NCI-H460 (cell line): ENCODE data around the gene EP400. TPM values are rescaled to one million over a fixed set of nuclear protein-coding genes. Genes with fewer than 3 reads are reported as not detected.
"Not testable (repeated sequence)": the region's sequence is repeated elsewhere in the genome, so short reads cannot be mapped to it uniquely, and the experiment has no call there.

Experiments used
- DNase-seq: peaks from one replicate; pipeline ENCODE4 v3.0.0-alpha.2; 2016; ENCODE audit warnings: low read depth; ENCODE audit errors: extremely low read depth
- total RNA-seq: library from RNA; depleted of rRNA; stranded (reverse); fragments of >200 nt; shearing (Covaris generic); gene quantifications from 2 replicates; pipeline ENCODE4 v1.2.3, GENCODE V29; 2014

EP400 gene
- total RNA-seq, 1 experiment from 2014 or later = 12.5 TPM

DNA sequence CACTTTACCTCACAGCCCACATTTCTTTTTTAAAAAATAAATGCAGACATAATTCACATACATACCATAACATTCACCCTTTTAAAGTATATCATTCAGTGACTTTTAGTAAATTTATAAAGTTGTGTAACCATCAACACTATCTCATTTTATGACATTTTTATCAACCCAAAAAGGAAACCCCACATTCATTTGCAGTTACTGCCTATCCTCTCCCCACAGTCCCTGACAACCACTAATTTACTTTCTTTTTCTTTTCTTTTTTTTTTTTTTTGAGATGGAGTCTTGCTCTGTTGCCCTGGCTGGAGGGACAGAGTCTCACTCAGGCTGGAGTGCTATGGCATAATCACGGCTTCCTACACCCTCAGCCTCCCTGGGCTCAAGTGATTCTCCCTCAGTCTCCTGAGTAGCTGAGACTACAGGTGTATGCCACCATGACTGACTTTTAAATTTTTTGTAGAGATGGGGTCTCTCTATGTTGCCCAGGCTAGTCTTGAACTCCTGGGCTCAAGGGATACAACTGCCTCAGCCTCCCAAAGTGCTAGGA, 1.5 kb upstream of the EP400 start:
- no peak for DNase-seq

DNA sequence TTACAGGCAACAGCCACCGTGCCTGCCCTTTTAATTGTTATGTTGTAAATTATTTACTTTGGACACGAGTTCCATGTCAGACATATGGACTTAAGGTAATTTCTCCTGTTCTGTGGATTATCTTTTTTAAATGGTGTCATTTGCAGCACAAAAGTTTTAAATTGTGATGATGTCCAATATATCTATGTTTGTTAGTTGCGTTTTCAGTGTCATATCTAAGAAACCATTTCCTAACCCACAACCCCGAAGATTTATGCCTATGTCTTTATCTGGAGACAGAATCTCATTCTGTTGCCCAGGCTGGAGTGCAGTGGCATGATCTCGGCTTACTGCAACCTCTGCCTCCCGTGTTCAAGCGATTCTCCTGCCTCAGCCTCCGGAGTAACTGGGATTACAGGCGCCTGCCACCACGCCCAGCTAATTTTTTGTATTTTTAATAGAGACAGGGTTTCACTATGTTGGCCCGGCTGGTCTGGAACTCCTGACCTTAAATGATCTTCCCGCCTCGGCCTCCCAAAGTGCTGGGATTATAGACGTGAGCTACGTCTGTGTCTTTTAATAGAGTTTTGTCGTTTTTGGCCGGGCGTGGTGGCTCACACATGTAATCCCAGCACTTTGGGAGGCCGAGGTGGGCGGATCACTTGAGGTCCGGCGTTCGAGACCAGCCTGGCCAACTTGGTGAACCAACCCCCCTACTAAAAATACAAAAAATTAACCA, 870 bp upstream of the EP400 start:
- not testable (repeated sequence) for DNase-seq

DNA sequence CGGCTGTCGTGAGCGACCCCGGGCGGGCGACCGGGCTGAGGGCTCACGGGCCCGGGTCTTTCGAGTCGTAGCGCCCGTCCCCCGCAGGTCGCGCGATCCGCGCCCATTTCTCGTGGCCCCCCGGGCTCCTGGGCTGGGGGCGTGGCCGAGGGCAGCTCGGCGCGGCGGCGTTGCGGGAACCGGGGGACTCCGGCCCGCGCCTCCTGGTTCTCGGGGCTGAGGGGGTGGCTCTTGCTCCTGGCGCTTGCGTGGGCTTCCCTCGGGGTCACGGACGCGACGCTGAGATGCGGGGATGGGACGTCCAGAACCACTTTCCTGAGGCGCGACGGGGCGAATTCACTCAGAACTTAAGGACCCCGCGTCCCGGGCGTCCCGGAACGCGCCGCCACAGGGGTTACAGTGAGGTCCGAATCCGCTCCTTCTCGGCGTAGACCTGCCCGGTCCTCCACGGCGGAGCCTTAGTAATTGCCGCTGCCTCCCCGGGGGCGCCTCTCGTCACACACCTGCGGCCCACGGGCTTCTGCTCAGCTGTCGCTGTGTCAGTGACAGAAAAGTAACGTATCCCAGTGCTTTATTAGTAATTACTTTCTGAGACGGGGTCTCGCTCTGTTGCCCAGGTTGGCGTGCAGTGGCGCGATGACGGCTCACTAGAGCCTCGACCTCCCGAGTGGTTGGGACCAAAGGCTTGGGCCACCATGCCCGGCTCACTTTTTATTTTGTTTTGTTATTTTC, 606 bp downstream of the EP400 start:
- no peak for DNase-seq

DNA sequence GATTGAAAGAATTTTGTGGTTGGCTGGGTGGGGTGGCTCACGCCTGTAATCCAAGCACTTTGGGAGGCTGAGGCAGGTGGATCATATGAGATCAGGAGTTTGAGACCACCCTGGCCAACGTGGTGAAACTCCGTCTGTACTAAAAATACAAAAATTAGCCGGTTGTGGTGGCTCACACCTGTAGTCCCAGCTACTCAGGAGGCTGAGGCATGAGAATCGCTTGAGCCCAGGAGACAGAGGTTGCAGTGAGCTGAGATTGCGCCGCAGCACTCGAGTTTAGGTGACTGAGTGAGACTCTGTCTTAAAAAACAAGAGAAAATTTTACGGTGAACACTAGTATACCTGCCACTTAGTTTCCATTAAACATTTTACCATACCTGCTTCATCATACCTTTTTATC, 4.1 kb downstream of the EP400 start:
- not testable (repeated sequence) for DNase-seq

DNA sequence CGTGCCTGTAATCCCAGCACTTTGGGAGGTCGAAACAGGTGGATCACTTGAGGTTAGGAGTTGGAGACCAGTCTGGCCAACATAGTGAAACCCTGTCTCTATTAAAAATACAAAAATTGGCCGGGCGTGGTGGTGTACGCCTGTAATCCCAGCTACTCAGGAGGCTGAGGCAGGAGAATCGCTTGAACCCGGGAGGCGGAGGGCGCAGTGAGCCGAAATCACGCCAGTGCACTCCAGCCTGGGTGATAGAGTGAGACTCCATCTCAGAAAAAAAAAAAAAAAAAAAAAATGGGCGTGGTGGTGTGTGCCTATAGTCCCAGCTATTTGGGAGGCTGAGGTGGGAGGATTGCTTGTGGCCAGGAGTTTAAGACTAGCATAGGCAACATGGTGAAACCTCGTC, 4.7 kb downstream of the EP400 start:
- DNase-seq = not testable (repeated sequence)

DNA sequence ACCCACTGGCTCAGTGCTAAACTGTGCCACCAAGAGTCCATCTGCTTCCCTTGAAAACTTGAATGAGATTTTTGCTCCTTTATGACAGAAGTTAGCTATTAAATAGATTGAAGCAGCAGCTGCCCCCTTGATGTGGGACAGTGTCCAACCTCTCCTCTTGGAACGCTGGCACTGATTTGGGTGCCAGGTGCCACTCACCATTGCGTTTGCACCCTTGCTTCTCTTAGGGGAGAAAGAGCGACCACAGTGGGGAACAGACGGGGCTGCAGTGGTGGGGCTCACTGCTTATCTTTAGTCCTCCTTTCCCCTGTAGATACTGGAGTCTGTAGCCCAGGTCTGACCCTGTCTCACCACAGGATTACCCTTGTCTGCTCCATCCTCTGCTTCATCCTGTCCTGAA, 9.4 kb downstream of the EP400 start:
- no peak for DNase-seq

DNA sequence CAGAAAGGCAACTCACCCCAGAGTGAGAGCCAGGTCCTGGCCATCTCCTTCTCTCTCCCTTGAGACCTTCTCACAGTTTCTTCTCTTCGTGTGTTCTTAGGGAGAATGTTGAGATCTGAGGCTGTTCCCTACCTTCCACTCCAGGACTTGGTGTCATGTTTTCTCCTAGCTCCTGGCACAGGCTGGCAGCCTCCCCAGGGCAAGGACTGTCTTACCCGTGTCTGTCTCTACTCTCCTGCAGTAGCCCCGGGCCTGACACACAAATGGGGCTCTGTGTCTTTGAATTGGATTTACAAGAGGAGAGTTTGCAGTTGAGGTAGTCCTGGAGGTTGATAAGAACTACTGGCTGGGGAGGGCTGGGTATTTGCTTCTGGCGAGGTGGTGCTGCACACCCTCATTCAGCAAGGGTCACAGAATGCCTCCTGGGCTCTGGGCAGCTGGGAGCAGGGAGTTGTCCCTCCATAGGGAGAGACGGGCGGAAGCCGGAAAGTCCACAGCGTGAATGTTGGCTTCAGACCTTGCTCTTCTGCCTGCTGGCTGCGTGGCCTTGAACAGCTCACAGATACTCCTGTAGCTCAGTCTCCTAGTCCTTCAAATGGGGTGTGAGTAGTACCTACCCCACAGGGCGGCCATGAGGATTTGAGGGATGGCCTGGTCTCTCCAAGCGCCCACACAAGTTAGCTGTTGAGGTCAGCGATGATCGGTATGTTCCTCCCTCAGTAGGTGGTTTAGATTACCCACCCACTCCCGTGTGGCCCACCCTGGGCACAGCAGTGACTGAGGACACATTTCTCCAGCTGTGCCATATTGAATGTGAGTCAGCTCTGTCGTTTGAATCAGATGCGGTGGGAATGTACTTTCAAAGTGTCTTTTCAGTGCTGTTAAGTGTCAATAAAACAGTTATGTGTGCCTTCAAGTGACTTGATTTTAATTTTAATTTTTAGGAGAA, 10.2 kb downstream of the EP400 start:
- DNase-seq = no peak

DNA sequence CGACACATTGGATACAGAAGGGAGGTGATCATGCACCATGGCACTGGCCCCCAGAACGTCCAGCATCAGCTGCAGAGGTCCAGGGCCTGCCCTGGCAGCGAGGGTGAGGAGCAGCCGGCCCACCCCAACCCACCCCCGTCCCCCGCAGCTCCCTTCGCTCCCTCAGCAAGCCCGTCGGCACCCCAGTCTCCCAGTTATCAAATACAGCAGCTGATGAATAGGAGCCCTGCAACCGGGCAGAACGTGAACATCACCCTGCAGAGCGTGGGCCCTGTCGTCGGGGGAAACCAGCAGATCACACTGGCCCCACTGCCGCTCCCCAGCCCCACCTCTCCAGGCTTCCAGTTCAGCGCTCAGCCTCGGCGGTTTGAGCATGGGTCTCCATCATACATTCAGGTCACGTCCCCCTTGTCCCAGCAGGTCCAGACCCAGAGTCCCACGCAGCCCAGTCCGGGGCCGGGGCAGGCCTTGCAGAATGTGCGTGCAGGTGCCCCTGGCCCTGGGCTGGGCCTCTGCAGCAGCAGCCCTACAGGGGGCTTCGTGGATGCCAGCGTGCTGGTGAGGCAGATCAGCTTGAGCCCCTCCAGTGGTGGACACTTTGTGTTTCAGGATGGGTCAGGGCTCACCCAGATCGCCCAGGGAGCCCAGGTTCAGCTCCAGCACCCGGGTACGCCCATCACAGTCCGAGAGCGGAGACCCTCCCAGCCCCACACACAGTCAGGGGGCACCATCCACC, 11.0 kb downstream of the EP400 start:
- DNase-seq = not testable (repeated sequence)

DNA sequence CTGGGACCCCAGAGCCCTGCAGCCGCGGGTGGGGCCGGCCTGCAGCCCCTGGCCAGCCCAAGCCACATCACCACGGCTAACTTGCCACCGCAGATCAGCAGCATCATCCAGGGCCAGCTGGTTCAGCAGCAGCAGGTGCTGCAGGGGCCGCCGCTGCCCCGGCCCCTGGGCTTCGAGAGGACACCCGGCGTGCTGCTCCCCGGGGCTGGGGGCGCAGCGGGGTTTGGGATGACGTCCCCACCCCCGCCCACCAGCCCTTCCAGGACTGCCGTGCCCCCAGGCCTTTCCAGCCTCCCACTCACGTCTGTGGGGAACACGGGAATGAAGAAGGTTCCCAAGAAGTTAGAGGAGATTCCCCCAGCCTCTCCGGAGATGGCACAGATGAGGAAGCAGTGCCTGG, 11.6 kb downstream of the EP400 start:
- DNase-seq = not testable (repeated sequence)

DNA sequence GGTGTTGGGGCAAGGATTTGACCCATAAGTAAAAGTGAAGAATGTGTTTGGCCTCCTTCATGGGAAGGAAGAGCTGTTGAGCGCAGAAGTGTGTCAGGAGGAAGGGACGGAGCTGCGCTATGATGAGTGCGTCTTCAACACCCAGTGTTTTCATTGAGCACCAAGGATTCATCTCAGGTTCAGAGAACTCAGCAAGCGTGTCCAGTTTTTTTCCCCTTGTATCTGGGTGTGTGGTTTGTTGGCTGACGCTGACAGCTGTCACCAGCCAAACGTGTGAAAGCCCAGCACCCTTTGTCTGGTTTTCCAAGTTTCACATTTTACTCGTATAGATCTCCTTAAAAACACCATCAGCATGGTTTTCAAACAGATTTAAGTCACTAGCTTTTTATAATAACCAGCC, 12.3 kb downstream of the EP400 start:
- no peak for DNase-seq

DNA sequence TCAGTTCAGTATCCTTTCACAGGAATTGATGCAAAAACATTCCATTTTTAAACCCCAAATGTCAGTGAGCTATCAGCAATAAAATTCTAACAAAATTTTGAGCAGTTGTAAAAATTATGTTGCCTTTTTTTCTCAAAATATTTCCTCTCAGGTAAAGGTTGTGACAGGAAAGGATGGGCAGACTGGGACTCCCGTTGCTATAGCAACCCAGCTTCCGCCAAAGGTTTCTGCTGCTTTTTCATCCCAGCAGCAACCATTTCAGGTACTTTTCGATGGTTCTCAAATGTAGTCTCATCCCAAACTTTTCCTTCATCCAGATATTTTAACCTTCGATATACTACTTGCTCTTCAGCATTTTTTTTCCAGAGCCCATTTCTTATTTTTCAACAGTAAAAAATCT, 13.6 kb downstream of the EP400 start:
- DNase-seq = no peak

DNA sequence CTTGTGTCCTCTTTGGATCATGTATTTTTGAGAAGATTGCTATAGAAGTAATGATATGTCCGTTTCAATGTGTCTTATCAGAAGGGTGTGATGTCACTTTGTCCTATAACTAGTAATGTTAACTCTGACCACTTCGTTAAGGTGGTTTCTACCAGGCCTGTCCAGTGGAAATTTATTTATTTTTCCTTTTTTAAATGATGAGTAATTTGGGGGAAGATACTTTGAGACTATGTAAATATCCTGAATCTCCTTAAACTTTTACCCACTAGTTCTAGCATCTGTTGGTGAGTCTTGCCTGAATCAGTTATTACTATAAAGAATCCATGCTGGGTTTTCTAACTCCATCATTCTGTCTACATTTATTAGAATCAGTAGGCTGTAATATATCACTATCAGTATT, 15.3 kb downstream of the EP400 start:
- no peak for DNase-seq

DNA sequence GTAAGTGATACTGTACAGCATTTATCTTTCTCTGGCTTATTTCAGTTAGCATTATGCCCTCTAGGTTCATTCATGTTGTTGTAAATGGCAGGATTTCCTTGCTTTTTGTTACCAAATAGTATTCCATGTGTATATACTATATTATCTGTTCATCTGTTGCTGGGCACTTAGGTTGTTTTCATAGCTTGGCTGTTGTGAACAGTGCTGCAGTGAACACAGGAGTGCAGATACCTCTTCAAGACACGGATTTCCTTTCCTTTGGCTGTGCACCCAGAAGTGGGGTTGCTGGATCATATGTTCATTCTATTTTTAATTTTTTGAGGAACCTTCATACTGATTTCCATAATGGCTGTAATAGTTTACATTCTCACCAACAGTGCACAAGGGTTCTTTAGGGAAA, 21.5 kb downstream of the EP400 start:
- no peak for DNase-seq

DNA sequence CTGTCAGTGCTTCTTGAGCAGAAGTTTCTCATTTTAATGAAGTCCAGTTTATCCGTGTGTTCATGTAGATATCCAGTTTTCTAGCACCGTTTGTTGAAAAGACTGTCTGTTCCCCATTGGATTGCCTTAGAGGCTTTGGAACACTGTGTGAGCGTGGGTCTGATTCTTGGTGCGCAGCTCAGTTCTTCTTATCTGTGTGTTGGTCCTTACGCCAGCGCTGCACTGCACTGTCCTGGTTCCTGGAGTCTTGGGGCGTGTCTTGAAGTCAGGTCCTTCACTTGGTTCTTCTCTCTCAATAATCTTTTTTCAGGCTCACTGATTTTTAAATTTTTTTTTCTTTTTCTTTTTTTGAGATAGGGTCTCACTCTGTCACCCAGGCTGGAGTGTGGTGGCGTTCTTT, 25.5 kb downstream of the EP400 start:
- no peak for DNase-seq

DNA sequence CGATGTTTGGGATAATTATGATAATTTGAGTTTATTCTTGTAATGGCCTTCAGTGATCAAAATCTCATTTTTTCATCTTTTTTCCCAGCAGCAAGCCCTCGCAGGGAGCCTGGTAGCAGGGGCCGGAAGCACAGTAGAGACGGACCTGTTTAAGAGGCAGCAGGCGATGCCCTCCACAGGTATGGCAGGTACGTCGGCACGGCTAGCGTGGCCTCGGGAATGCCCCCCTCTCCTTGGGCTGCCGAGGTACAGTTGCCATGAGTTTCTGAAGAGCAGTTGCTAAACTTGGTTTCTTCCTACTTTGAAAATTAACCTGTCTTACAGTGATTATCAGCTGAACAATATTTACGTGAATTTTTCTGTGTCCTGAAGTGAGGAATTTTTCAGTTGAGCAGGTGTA, 29.9 kb downstream of the EP400 start:
- DNase-seq = no peak

DNA sequence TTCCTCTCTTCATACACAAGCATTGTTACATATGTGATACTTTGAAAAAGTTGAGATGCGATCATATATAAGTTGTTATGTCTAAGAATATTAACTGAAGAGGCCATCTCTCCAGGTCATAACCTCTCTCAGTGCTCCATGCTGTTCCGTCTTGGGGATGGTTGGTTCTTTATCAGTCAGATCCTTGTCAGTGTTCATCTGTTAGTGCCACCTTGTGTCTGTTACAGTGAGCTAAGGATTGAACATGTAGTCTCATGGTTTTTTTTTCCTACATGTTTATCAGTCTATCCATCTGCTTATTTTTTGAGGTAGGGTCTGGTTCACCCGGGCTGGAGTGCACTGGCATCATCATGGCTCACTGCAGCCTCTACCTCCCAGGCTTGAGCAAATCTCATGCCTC, 30.5 kb downstream of the EP400 start:
- DNase-seq = no peak

DNA sequence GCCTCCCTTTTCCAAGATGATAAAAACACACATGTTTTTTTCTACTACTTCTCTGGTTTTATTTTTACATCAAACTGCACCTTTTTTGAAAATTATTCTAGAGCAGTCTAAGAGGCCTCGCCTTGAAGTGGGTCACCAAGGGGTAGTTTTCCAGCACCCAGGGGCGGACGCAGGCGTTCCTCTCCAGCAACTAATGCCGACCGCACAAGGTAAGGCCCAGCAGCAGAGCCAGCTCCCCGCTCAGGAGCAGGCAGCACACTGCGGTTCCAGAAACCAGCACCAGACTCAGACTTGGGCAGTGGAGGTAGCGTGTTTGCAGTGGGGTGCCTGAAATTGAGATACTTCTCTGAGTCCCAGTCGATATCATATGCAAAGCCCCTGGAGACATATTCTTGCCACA, 31.6 kb downstream of the EP400 start:
- no peak for DNase-seq

DNA sequence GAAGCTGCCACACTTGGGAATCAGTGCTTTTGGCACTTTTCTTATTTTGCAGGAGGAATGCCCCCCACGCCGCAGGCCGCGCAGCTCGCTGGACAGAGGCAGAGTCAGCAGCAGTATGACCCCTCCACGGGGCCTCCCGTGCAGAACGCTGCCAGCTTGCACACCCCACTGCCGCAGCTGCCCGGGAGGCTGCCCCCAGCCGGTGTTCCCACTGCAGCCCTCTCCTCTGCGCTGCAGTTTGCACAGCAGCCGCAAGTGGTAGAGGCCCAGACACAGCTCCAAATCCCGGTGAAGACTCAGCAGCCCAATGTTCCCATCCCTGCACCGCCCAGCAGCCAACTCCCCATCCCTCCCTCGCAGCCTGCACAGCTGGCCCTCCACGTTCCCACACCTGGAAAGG, 32.3 kb downstream of the EP400 start:
- no peak for DNase-seq

DNA sequence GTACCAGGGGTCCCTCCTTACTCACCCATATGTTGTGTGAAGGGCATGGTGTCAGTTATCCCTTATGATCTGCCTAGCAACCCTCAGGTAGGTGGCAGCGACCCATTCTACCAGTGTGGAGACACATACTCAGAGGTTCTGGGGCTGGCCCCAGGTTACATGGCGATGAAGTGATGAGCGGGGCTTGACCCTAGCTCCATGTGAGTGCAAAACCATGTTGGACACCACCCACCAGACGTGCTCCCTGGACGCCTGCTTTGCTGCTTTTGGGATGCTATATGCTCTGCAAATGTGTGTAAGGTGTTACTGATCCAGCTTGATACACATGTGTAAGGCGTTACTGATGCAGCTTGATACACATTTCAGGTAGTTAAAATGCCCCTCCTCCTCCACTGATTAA, 33.3 kb downstream of the EP400 start:
- no peak for DNase-seq

DNA sequence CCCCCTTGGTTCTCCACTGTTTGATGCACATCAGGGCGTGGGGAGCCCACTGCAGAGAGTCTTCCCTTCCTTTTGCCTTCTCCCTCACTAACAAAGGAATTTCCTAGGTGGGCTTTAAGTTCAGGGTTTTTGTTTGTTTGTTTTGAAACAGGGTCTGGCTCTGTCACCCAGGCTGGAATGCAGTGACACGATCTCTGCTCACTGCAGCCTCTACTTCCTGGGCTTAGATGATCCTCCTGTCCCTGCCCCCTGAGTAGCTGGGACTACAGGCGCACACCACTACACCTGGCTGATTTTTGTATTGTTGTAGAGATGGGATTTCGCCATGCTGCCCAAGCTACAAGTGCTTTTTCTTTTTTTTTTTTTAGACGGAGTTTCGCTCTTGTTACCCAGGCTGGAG, 33.8 kb downstream of the EP400 start:
- no peak for DNase-seq
